B cell (primary cell): ENCODE data around the gene STYK1. TPM values are rescaled to one million over a fixed set of nuclear protein-coding genes. Genes with fewer than 3 reads are reported as not detected.

Source experiments
- ATAC-seq: fragments of 200-7000 bp; cut with Tn5 transposase; one replicate; pipeline ENCODE4 v1.10.0; 2021; ENCODE audit warnings: low read depth, mild to moderate bottlenecking, moderate number of reproducible peaks, moderate library complexity
- CTCF ChIA-PET: fragments of 350-600 bp; sonication (Branson Sonifier 250); formaldehyde crosslinking; loops from one replicate; lab custom pipeline; 2021; ENCODE audit warnings: antibody characterized with exemption, inconsistent platforms; lab: Charles Lee
- POLR2A ChIA-PET: fragments of 350-600 bp; sonication (Branson Sonifier 250); formaldehyde crosslinking; loops from one replicate; lab custom pipeline; 2021; ENCODE audit warnings: antibody characterized with exemption; lab: Charles Lee
- DNase-seq: peaks from one replicate; pipeline ENCODE4 v3.0.0; 2013
- H2AFZ ChIP-seq: 2 replicates; pipeline ENCODE4 v1.6.1; 2012; ENCODE audit warnings: mild to moderate bottlenecking, low read depth, low read length; ENCODE audit not compliant: insufficient read depth, poor library complexity, severe bottlenecking
- H3K27ac ChIP-seq, 2 donors: 1 replicate in 1 of 2; 2 replicates in 1 of 2; pipeline ENCODE4 v1.5.1; 2012 to 2013; ENCODE audit warnings: low read length in 2 of 2, mild to moderate bottlenecking in 2 of 2, moderate library complexity in 1 of 2
- H3K27me3 ChIP-seq, 4 experiments: fragments of 200-600 bp in 1 of 4; sonication (generic) in 1 of 4; replicated peaks in 1 of 4; 1 replicate in 2 of 4; 2 replicates in 2 of 4; pipeline versions ENCODE4 v1.6.1 to v1.7.0; 2013 to 2016; ENCODE audit warnings: low read length in 3 of 4, mild to moderate bottlenecking in 2 of 4, mixed read lengths in 1 of 4, moderate library complexity in 1 of 4; ENCODE audit not compliant: insufficient read depth in 4 of 4, control insufficient read depth in 3 of 4; ENCODE audit errors: control extremely low read depth in 1 of 4
- H3K36me3 ChIP-seq, 2 experiments: replicated peaks in 1 of 2; 1 replicate in 1 of 2; 2 replicates in 1 of 2; pipeline versions ENCODE4 v1.6.1 to v1.7.1; 2013; ENCODE audit warnings: low read length in 1 of 2; ENCODE audit not compliant: insufficient read depth in 2 of 2, control insufficient read depth in 1 of 2; ENCODE audit errors: control extremely low read depth in 1 of 2, extremely low read depth in 1 of 2
- H3K4me1 ChIP-seq, 2 donors: fragments of 200-600 bp in 1 of 2; sonication (generic) in 1 of 2; 1 replicate in 1 of 2; 2 replicates in 1 of 2; pipeline versions ENCODE4 v1.5.1 to v1.6.1; 2013 to 2017; ENCODE audit warnings: low read length in 2 of 2; ENCODE audit not compliant: control insufficient read depth in 2 of 2, insufficient read depth in 2 of 2
- H3K4me2 ChIP-seq: replicated peaks from 2 replicates; pipeline ENCODE3; 2012; ENCODE audit warnings: mild to moderate bottlenecking, low read depth, low read length; ENCODE audit not compliant: poor library complexity, severe bottlenecking
- H3K4me3 ChIP-seq, 5 experiments: fragments of 200-600 bp in 1 of 5; sonication (generic) in 1 of 5; 1 replicate in 3 of 5; 2 replicates in 2 of 5; pipeline versions ENCODE4 v1.5.1 to v1.7.0; 2011 to 2016; ENCODE audit warnings: low read length in 4 of 5, mild to moderate bottlenecking in 4 of 5, low read depth in 2 of 5, control low read depth in 1 of 5, moderate library complexity in 1 of 5; ENCODE audit not compliant: insufficient read depth in 1 of 5; ENCODE audit errors: control extremely low read depth in 1 of 5, extremely low read depth in 1 of 5
- H3K79me2 ChIP-seq: fragments of 200-600 bp; sonication (generic); one replicate; pipeline ENCODE4 v1.6.0; 2016; ENCODE audit warnings: low read length; ENCODE audit not compliant: control insufficient read depth, insufficient read depth
- H3K9ac ChIP-seq: fragments of 200-600 bp; sonication (generic); 2 replicates; pipeline ENCODE4 v1.6.1; 2017; ENCODE audit warnings: mild to moderate bottlenecking, low read length, moderate library complexity
- H3K9me3 ChIP-seq, 3 donors: one replicate each; pipeline versions ENCODE4 v1.6.1 to v1.7.1; 2013; ENCODE audit warnings: low read length in 2 of 3; ENCODE audit not compliant: control insufficient read depth in 2 of 3, insufficient read depth in 1 of 3; ENCODE audit errors: control extremely low read depth in 1 of 3
- H4K20me1 ChIP-seq: 2 replicates; pipeline ENCODE4 v1.6.0; 2012; ENCODE audit warnings: mild to moderate bottlenecking, low read length; ENCODE audit not compliant: insufficient read depth, control insufficient read depth, poor library complexity, severe bottlenecking
- H3K27ac Mint-ChIP-seq: one replicate; pipeline ENCODE4 v1.8.0; 2021; ENCODE audit warnings: mixed read lengths
- H3K27me3 Mint-ChIP-seq: one replicate; pipeline ENCODE4 v1.8.0; 2021; ENCODE audit warnings: mixed read lengths
- H3K4me1 Mint-ChIP-seq: one replicate; pipeline ENCODE4 v1.8.0; 2021; ENCODE audit warnings: mixed read lengths
- H3K4me3 Mint-ChIP-seq: one replicate; pipeline ENCODE4 v1.8.0; 2021; ENCODE audit warnings: mixed read lengths
- H3K9me3 Mint-ChIP-seq: one replicate; pipeline ENCODE4 v1.8.0; 2022; ENCODE audit warnings: mixed read lengths; ENCODE audit not compliant: insufficient read depth
- CTCF ChIP-seq: fragments of 200-600 bp; IDR thresholded peaks from one replicate; pipeline ENCODE4 v1.8.0; 2022; ENCODE audit warnings: antibody characterized with exemption, mild to moderate bottlenecking
- EZH2 ChIP-seq: IDR thresholded peaks from 2 replicates; pipeline ENCODE4 v1.6.1; 2012; ENCODE audit warnings: borderline replicate concordance, low read depth, mild to moderate bottlenecking, moderate library complexity, low read length; ENCODE audit not compliant: insufficient read depth, poor library complexity, severe bottlenecking
- WGBS: methylation state at CpG from one replicate; pipeline ENCODE4 v1.1.5; 2013; ENCODE audit warnings: missing lambda C conversion rate; ENCODE audit not compliant: insufficient coverage; 5-methylcytosine and 5-hydroxymethylcytosine counted together
- intact Hi-C: fragments of 100-400 bp; cut with micrococcal nuclease; formaldehyde crosslinking; loops from one replicate; pipeline ENCODE4 v1.10.0; 2022
- polyA plus RNA-seq: library from polyadenylated mRNA; depleted of rRNA; stranded (reverse); fragments of >200 nt; gene quantifications from 2 replicates; pipeline ENCODE4 v1.2.3, GENCODE V29; 2012
- total RNA-seq, 2 donors: library from RNA; stranded (reverse); fragments of 120-200 nt in 1 of 2; gene quantifications; 1 replicate in 1 of 2; 2 replicates in 1 of 2; pipeline versions ENCODE4 v1.2.3 to v1.2.4, GENCODE V29; 2013 to 2022

The STYK1 gene
- total and polyA plus RNA-seq, 2 donors (not counting 1 experiment from before 2014, with no cell fraction given): not detected

GRCh38 chr12:10701131-10701681 lies 27.4 kb upstream of the STYK1 start:
- POLR2A ChIA-PET: no interaction called here
- 41% methylated on average over 2 of the region's 3 CpGs for WGBS
- no peaks in the 10 kb centered on the region for H3K79me2 ChIP-seq
- no peak overlapping the region for H3K9ac ChIP-seq
- Mint-ChIP-seq H3K27ac (no peak overlapping the region), H3K4me1 (peaks cover 5% of the 10 kb centered on the region), H3K27me3 (no peaks in the 10 kb centered on the region), H3K9me3 (no peaks in the 10 kb centered on the region), H3K4me3 (peak overlapping the region; percentile 10)
- H3K4me1 ChIP-seq: no peaks in the 10 kb centered on the region
- no peak overlapping the region for H3K27ac ChIP-seq
- DNase-seq (no peak), ATAC-seq (no peak)
- H2AFZ ChIP-seq: no peak overlapping the region
- no peak overlapping the region for H3K4me2 ChIP-seq
- no peaks in the 10 kb centered on the region for H4K20me1 ChIP-seq
- CTCF ChIA-PET: no interaction called here
- H3K9me3 ChIP-seq: no peaks in the 10 kb centered on the region
- no peak for TF ChIP-seq EZH2
- no peaks in the 10 kb centered on the region for H3K27me3 ChIP-seq
- intact Hi-C loops: no loop called here
- H3K4me3 ChIP-seq: no peak overlapping the region
- H3K36me3 ChIP-seq: peaks cover 13 to 22% of the 10 kb centered on the region in 2 experiments

- no CpG with 5 or more reads among the region's 3 CpGs for WGBS
- H3K4me2 ChIP-seq: no peak overlapping the region
- TF ChIP-seq CTCF: no peak
- no peak for TF ChIP-seq EZH2
- Mint-ChIP-seq H3K27me3 (no peaks in the 10 kb centered on the region), H3K27ac (no peak overlapping the region), H3K9me3 (no peaks in the 10 kb centered on the region), H3K4me1 (peaks cover 5% of the 10 kb centered on the region), H3K4me3 (no peak overlapping the region)
- no peak overlapping the region for H3K4me3 ChIP-seq
- H2AFZ ChIP-seq: no peak overlapping the region
- no peaks in the 10 kb centered on the region for H3K9me3 ChIP-seq
- no peak overlapping the region for H3K27ac ChIP-seq
- no peaks in the 10 kb centered on the region for H3K79me2 ChIP-seq
- no peak overlapping the region for H3K9ac ChIP-seq
- intact Hi-C loops: no loop called here
- no peaks in the 10 kb centered on the region for H3K4me1 ChIP-seq
- no peaks in the 10 kb centered on the region for H4K20me1 ChIP-seq
- ATAC-seq (no peak), DNase-seq (no peak)
- H3K36me3 ChIP-seq: peaks cover 10 to 22% of the 10 kb centered on the region in 2 experiments
- ChIA-PET CTCF (no interaction called here), POLR2A (interaction anchor here (0.6 kb wide), 1 partner anchor 458 kb away, joined by 3 read pairs; no protein-coding TSS in a partner anchor)
- no peaks in the 10 kb centered on the region for H3K27me3 ChIP-seq
Observed at GRCh38 chr12:10700581-10700980, 26.7 kb upstream of the STYK1 start.
